GM18909 (cell line): Measurements from ENCODE around the gene ZNF692.
"Not testable (repeated sequence)": the region's sequence is repeated elsewhere in the genome, so short reads cannot be mapped to it uniquely, and the experiment has no call there.

Experiments
- ATAC-seq: cut with Tn5 transposase; IDR thresholded peaks from one replicate; pipeline ENCODE4 v1.9.1; 2021; ENCODE audit warnings: mild to moderate bottlenecking; ENCODE audit not compliant: unreplicated experiment, poor library complexity

Gene ZNF692

GRCh38 chr1:248882427-248882826 is 23.5 kb upstream of the ZNF692 start:
- ATAC-seq: not testable (repeated sequence)

GRCh38 chr1:248881261-248881660 is 22.4 kb upstream of the ZNF692 start:
- no peak for ATAC-seq

GRCh38 chr1:248873993-248874533 is 15.2 kb upstream of the ZNF692 start:
- peak; percentile 66 for ATAC-seq

GRCh38 chr1:248873409-248873992 is 14.6 kb upstream of the ZNF692 start:
- peak; percentile 85 for ATAC-seq

- ATAC-seq: peak; percentile 51
Observed at GRCh38 chr1:248872752-248873408, 14.0 kb upstream of the ZNF692 start.

GRCh38 chr1:248871837-248872401 is 13.0 kb upstream of the ZNF692 start:
- no peak for ATAC-seq

- peak; percentile 70 for ATAC-seq
Observed at GRCh38 chr1:248862998-248863881, 4.4 kb upstream of the ZNF692 start.

- ATAC-seq: peak; percentile 26
Observed at GRCh38 chr1:248862695-248862997, 3.8 kb upstream of the ZNF692 start.

- ATAC-seq: no peak
Observed at GRCh38 chr1:248861616-248862015, 2.7 kb upstream of the ZNF692 start.

GRCh38 chr1:248860007-248860406 is 1.1 kb upstream of the ZNF692 start:
- no peak for ATAC-seq

- peak; percentile 46 for ATAC-seq
Observed at GRCh38 chr1:248858096-248858890, 592 bp downstream of the ZNF692 start.

- ATAC-seq: peak; percentile 0
Observed at GRCh38 chr1:248857749-248858095, 1.2 kb downstream of the ZNF692 start.

GRCh38 chr1:248857201-248857600 is 1.7 kb downstream of the ZNF692 start:
- ATAC-seq: no peak

GRCh38 chr1:248856176-248856575 is 2.7 kb downstream of the ZNF692 start:
- no peak for ATAC-seq

- no peak for ATAC-seq
Observed at GRCh38 chr1:248855580-248855979, 3.3 kb downstream of the ZNF692 start.

GRCh38 chr1:248853663-248854375 is 5.1 kb downstream of the ZNF692 start:
- no peak for ATAC-seq

- ATAC-seq: no peak
Observed at GRCh38 chr1:248852481-248853405, 6.1 kb downstream of the ZNF692 start.

GRCh38 chr1:248851390-248851789 is 7.5 kb downstream of the ZNF692 start:
- no peak for ATAC-seq
